ENCODE measurements around the gene PROZ.
A peak's percentile ranks its signal among the peaks of the same experiment; 100 is the strongest.
"Not testable (repeated sequence)": the region's sequence is repeated elsewhere in the genome, so short reads cannot be mapped to it uniquely, and the experiment has no call there.

The PROZ gene

GRCh38 chr13:113157929-113158747 is at the start of gene PROZ:
TSS of gene PROZ (plus strand) at chr13:113158648. CDS start at chr13:113158661, 13 bp downstream.
- H2AFZ ChIP-seq (ENCODE audit: low read length, unreplicated experiment), result no peak within 1 kb of the TSS
- H3K36me3 ChIP-seq (ENCODE audit: insufficient read depth, low read length), result no peaks in the 10 kb centered on the region
- H3K79me2 ChIP-seq (ENCODE audit: control insufficient read depth, insufficient read depth, low read length, unreplicated experiment), result no peaks in the 10 kb centered on the region
- peaks cover 5% of the 10 kb centered on the region for H3K4me1 ChIP-seq (ENCODE audit: control insufficient read depth, insufficient read depth, low read length, unreplicated experiment)
- H3K27me3 ChIP-seq (ENCODE audit: insufficient read depth, low read length), result no peaks in the 10 kb centered on the region
- no peak within 1 kb of the TSS for H3K27ac ChIP-seq (ENCODE audit: low read depth, low read length)
- H3K4me3 ChIP-seq (ENCODE audit: low read depth, low read length), result no peak within 1 kb of the TSS

GRCh38 chr13:113109151-113110047 is 49.0 kb upstream of the PROZ start:
- Histone ChIP-seq H3K27me3 (ENCODE audit: insufficient read depth, low read length) (peaks cover 21% of the 10 kb centered on the region), H3K4me1 (ENCODE audit: control insufficient read depth, insufficient read depth, low read length, unreplicated experiment) (no peaks in the 10 kb centered on the region), H3K36me3 (ENCODE audit: insufficient read depth, low read length) (no peaks in the 10 kb centered on the region), H3K27ac (ENCODE audit: low read depth, low read length) (no peak overlapping the region), H3K79me2 (ENCODE audit: control insufficient read depth, insufficient read depth, low read length, unreplicated experiment) (no peaks in the 10 kb centered on the region), H3K4me3 (ENCODE audit: low read depth, low read length) (0 out of 2 replicates have a peak overlapping the region, but pooled peaks have one; percentile 63), H2AFZ (ENCODE audit: low read length, unreplicated experiment) (no peak overlapping the region)

GRCh38 chr13:113110048-113110851 is 48.2 kb upstream of the PROZ start:
- Histone ChIP-seq H2AFZ (ENCODE audit: low read length, unreplicated experiment) (no peak overlapping the region), H3K27me3 (ENCODE audit: insufficient read depth, low read length) (peaks cover 21% of the 10 kb centered on the region), H3K4me3 (ENCODE audit: low read depth, low read length) (peak overlapping the region; percentile 63), H3K27ac (ENCODE audit: low read depth, low read length) (no peak overlapping the region), H3K79me2 (ENCODE audit: control insufficient read depth, insufficient read depth, low read length, unreplicated experiment) (no peaks in the 10 kb centered on the region), H3K4me1 (ENCODE audit: control insufficient read depth, insufficient read depth, low read length, unreplicated experiment) (no peaks in the 10 kb centered on the region), H3K36me3 (ENCODE audit: insufficient read depth, low read length) (no peaks in the 10 kb centered on the region)

- Histone ChIP-seq H2AFZ (ENCODE audit: low read length, unreplicated experiment) (no peak overlapping the region), H3K4me3 (ENCODE audit: low read depth, low read length) (peak overlapping the region; percentile 63), H3K36me3 (ENCODE audit: insufficient read depth, low read length) (no peaks in the 10 kb centered on the region), H3K4me1 (ENCODE audit: control insufficient read depth, insufficient read depth, low read length, unreplicated experiment) (no peaks in the 10 kb centered on the region), H3K27me3 (ENCODE audit: insufficient read depth, low read length) (peaks cover 21% of the 10 kb centered on the region), H3K79me2 (ENCODE audit: control insufficient read depth, insufficient read depth, low read length, unreplicated experiment) (no peaks in the 10 kb centered on the region), H3K27ac (ENCODE audit: low read depth, low read length) (no peak overlapping the region)
These were observed 47.6 kb upstream of the PROZ start for GRCh38 chr13:113110852-113111315.

GRCh38 chr13:113111821-113112220 is 46.6 kb upstream of the PROZ start:
- not testable (repeated sequence) for H3K4me1 ChIP-seq (ENCODE audit: control insufficient read depth, insufficient read depth, low read length, unreplicated experiment); H3K79me2 ChIP-seq (ENCODE audit: control insufficient read depth, insufficient read depth, low read length, unreplicated experiment); H2AFZ ChIP-seq (ENCODE audit: low read length, unreplicated experiment); H3K36me3 ChIP-seq (ENCODE audit: insufficient read depth, low read length); H3K27ac ChIP-seq (ENCODE audit: low read depth, low read length); H3K4me3 ChIP-seq (ENCODE audit: low read depth, low read length)
- H3K27me3 ChIP-seq (ENCODE audit: insufficient read depth, low read length), result peaks cover 21% of the 10 kb centered on the region

GRCh38 chr13:113112475-113112874 is 46.0 kb upstream of the PROZ start:
- not testable (repeated sequence) for H3K4me1 ChIP-seq (ENCODE audit: control insufficient read depth, insufficient read depth, low read length, unreplicated experiment); H3K36me3 ChIP-seq (ENCODE audit: insufficient read depth, low read length); H3K79me2 ChIP-seq (ENCODE audit: control insufficient read depth, insufficient read depth, low read length, unreplicated experiment); H3K4me3 ChIP-seq (ENCODE audit: low read depth, low read length); H3K27ac ChIP-seq (ENCODE audit: low read depth, low read length); H2AFZ ChIP-seq (ENCODE audit: low read length, unreplicated experiment)
- peaks cover 21% of the 10 kb centered on the region for H3K27me3 ChIP-seq (ENCODE audit: insufficient read depth, low read length)

- Histone ChIP-seq H3K36me3 (ENCODE audit: insufficient read depth, low read length) (no peaks in the 10 kb centered on the region), H3K4me1 (ENCODE audit: control insufficient read depth, insufficient read depth, low read length, unreplicated experiment) (peaks cover 4% of the 10 kb centered on the region), H3K27ac (ENCODE audit: low read depth, low read length) (no peak overlapping the region), H2AFZ (ENCODE audit: low read length, unreplicated experiment) (no peak overlapping the region), H3K4me3 (ENCODE audit: low read depth, low read length) (no peak overlapping the region), H3K79me2 (ENCODE audit: control insufficient read depth, insufficient read depth, low read length, unreplicated experiment) (no peaks in the 10 kb centered on the region), H3K27me3 (ENCODE audit: insufficient read depth, low read length) (peaks cover 21% of the 10 kb centered on the region)
These were observed 45.3 kb upstream of the PROZ start for GRCh38 chr13:113112893-113113845.

- H3K4me3 ChIP-seq (ENCODE audit: low read depth, low read length), result no peak overlapping the region
- H2AFZ ChIP-seq (ENCODE audit: low read length, unreplicated experiment), result no peak overlapping the region
- H3K27me3 ChIP-seq (ENCODE audit: insufficient read depth, low read length), result peaks cover 21% of the 10 kb centered on the region
- H3K79me2 ChIP-seq (ENCODE audit: control insufficient read depth, insufficient read depth, low read length, unreplicated experiment), result no peaks in the 10 kb centered on the region
- no peaks in the 10 kb centered on the region for H3K36me3 ChIP-seq (ENCODE audit: insufficient read depth, low read length)
- H3K27ac ChIP-seq (ENCODE audit: low read depth, low read length), result no peak overlapping the region
- peaks cover 4% of the 10 kb centered on the region for H3K4me1 ChIP-seq (ENCODE audit: control insufficient read depth, insufficient read depth, low read length, unreplicated experiment)
These were observed 44.6 kb upstream of the PROZ start for GRCh38 chr13:113113846-113114271.

- Histone ChIP-seq H3K4me3 (ENCODE audit: low read depth, low read length) (no peak overlapping the region), H3K4me1 (ENCODE audit: control insufficient read depth, insufficient read depth, low read length, unreplicated experiment) (peaks cover 4% of the 10 kb centered on the region), H3K36me3 (ENCODE audit: insufficient read depth, low read length) (no peaks in the 10 kb centered on the region), H2AFZ (ENCODE audit: low read length, unreplicated experiment) (no peak overlapping the region), H3K27me3 (ENCODE audit: insufficient read depth, low read length) (peaks cover 14% of the 10 kb centered on the region; the same call in 1 of the 2 replicates), H3K27ac (ENCODE audit: low read depth, low read length) (no peak overlapping the region), H3K79me2 (ENCODE audit: control insufficient read depth, insufficient read depth, low read length, unreplicated experiment) (no peaks in the 10 kb centered on the region)
These were observed 43.7 kb upstream of the PROZ start for GRCh38 chr13:113114511-113115362.
